ENCODE measurements around the gene CASKIN1. TPM values are rescaled to one million over a fixed set of nuclear protein-coding genes. Genes with fewer than 3 reads are reported as not detected.
A peak's percentile ranks its signal among the peaks of the same experiment; 100 is the strongest.

CASKIN1 gene
- total and polyA plus RNA-seq, 4 donors = 0.09 to 0.35 (median 0.12) TPM

- 74 to 78% methylated on average over 6 of the region's 6 CpGs for WGBS, 2 donors
- no peak overlapping the region for H3K4me3 ChIP-seq
- no peaks in the 10 kb centered on the region for H3K27me3 ChIP-seq (ENCODE audit: control insufficient read depth in 3 of 3, insufficient read depth in 3 of 3, low read length in 2 of 3)
- peak overlapping the region; percentile 58 to 61 for H3K27ac ChIP-seq (ENCODE audit: low read depth in 1 of 2, low read length in 1 of 2)
- H3K4me1 ChIP-seq (ENCODE audit: control insufficient read depth in 5 of 5, insufficient read depth in 5 of 5, low read length in 5 of 5) = peaks cover 0 to 46% (median 18%) of the 10 kb centered on the region in 5 donors
- H3K9ac ChIP-seq (ENCODE audit: insufficient read depth in 1 of 2, low read length in 2 of 2) = no peak overlapping the region
- DNase-seq (no peak), ATAC-seq (ENCODE audit: insufficient read depth, low FRiP score) (no peak)
- TF ChIP-seq, protein P1, sequence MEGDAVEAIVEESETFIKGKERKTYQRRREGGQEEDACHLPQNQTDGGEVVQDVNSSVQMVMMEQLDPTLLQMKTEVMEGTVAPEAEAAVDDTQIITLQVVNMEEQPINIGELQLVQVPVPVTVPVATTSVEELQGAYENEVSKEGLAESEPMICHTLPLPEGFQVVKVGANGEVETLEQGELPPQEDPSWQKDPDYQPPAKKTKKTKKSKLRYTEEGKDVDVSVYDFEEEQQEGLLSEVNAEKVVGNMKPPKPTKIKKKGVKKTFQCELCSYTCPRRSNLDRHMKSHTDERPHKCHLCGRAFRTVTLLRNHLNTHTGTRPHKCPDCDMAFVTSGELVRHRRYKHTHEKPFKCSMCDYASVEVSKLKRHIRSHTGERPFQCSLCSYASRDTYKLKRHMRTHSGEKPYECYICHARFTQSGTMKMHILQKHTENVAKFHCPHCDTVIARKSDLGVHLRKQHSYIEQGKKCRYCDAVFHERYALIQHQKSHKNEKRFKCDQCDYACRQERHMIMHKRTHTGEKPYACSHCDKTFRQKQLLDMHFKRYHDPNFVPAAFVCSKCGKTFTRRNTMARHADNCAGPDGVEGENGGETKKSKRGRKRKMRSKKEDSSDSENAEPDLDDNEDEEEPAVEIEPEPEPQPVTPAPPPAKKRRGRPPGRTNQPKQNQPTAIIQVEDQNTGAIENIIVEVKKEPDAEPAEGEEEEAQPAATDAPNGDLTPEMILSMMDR (IDR thresholded peaks at IDR 0.05; ENCODE audit: control extremely low read depth, extremely low read depth) = no peak
- no peaks in the 10 kb centered on the region for H3K9me3 ChIP-seq (ENCODE audit: control insufficient read depth in 4 of 4, insufficient read depth in 3 of 4, low read length in 3 of 4)
- H3K36me3 ChIP-seq (ENCODE audit: control insufficient read depth in 4 of 4, insufficient read depth in 4 of 4, low read length in 4 of 4) = peaks cover 0 to 8% (median 6%) of the 10 kb centered on the region in 4 donors
These were observed 49.0 kb downstream of the CASKIN1 start for GRCh38 chr16:2147378-2147777.

DNA sequence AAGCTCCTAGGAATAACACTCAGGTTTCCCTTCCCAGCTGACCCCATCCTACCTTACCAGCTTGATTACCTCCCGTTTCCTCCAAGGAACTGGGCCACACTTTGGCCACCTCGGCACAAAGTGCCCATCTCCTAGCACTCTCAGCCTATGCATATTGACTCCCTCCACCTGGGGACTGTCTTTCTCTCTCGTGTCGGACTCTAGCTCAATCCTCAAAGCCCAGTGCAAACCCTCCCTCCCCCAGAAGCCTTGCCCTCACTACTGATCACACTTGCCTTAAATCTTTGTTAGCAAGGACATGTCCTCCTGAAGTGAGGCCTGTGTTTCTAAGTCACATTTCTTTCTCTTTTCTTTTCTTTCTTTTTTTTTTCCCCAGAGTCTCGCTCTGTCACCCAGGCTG is 50.6 kb downstream of the CASKIN1 start:
- no peak for DNase-seq
- H3K9ac ChIP-seq (ENCODE audit: insufficient read depth in 1 of 2, low read length in 2 of 2) = no peak overlapping the region
- WGBS, 2 donors = 84 to 87% methylated on average over 5 of the region's 5 CpGs
- no peak for ATAC-seq (ENCODE audit: insufficient read depth, low FRiP score)
- H3K4me3 ChIP-seq = no peak overlapping the region
- no peak overlapping the region for H3K27ac ChIP-seq (ENCODE audit: low read depth in 1 of 2, low read length in 1 of 2)
- TF ChIP-seq, protein P1 (IDR thresholded peaks at IDR 0.05; ENCODE audit: control extremely low read depth, extremely low read depth) = no peak
- H3K4me1 ChIP-seq (ENCODE audit: control insufficient read depth in 5 of 5, insufficient read depth in 5 of 5, low read length in 5 of 5) = peaks cover 0 to 33% (median 10%) of the 10 kb centered on the region in 5 donors
- no peaks in the 10 kb centered on the region for H3K36me3 ChIP-seq (ENCODE audit: control insufficient read depth in 4 of 4, insufficient read depth in 4 of 4, low read length in 4 of 4)
- no peaks in the 10 kb centered on the region for H3K27me3 ChIP-seq (ENCODE audit: control insufficient read depth in 3 of 3, insufficient read depth in 3 of 3, low read length in 2 of 3)
- no peaks in the 10 kb centered on the region for H3K9me3 ChIP-seq (ENCODE audit: control insufficient read depth in 4 of 4, insufficient read depth in 3 of 4, low read length in 3 of 4)

GRCh38 chr16:2143878-2144485 is 52.4 kb downstream of the CASKIN1 start:
- peaks cover 0 to 14% (median 8%) of the 10 kb centered on the region in 5 donors for H3K4me1 ChIP-seq (ENCODE audit: control insufficient read depth in 5 of 5, insufficient read depth in 5 of 5, low read length in 5 of 5)
- H3K4me3 ChIP-seq = no peak overlapping the region
- H3K9ac ChIP-seq (ENCODE audit: insufficient read depth in 1 of 2, low read length in 2 of 2) = no peak overlapping the region
- no peaks in the 10 kb centered on the region for H3K9me3 ChIP-seq (ENCODE audit: control insufficient read depth in 4 of 4, insufficient read depth in 3 of 4, low read length in 3 of 4)
- WGBS, 2 donors = 80 to 82% methylated on average over 16 to 17 of the region's 17 CpGs
- no peaks in the 10 kb centered on the region for H3K27me3 ChIP-seq (ENCODE audit: control insufficient read depth in 3 of 3, insufficient read depth in 3 of 3, low read length in 2 of 3)
- H3K36me3 ChIP-seq (ENCODE audit: control insufficient read depth in 4 of 4, insufficient read depth in 4 of 4, low read length in 4 of 4) = no peaks in the 10 kb centered on the region
- ATAC-seq (ENCODE audit: insufficient read depth, low FRiP score) (no peak), DNase-seq (no peak)
- no peak overlapping the region for H3K27ac ChIP-seq (ENCODE audit: low read depth in 1 of 2, low read length in 1 of 2)
- TF ChIP-seq, protein P1 (IDR thresholded peaks at IDR 0.05; ENCODE audit: control extremely low read depth, extremely low read depth) = no peak

Measured in lung (tissue), 12 donors.